Peyer's patch (tissue), 4 donors: ENCODE data around the gene UBR3. TPM values are rescaled to one million over a fixed set of nuclear protein-coding genes. Genes with fewer than 3 reads are reported as not detected.

Source experiments
- DNase-seq, 3 donors: peaks; one replicate each; pipeline ENCODE4 v3.0.0-alpha.2; 2017 to 2019
- H3K27ac ChIP-seq, 4 donors: fragments of 200-600 bp; sonication (generic); one replicate each; pipeline ENCODE4 v1.5.1; 2016 to 2019
- H3K27me3 ChIP-seq, 2 donors: fragments of 200-600 bp; sonication (generic); one replicate each; pipeline ENCODE4 v1.5.1; 2019
- H3K36me3 ChIP-seq, 3 donors: fragments of 200-600 bp; sonication (generic); one replicate each; pipeline ENCODE4 v1.5.1; 2016 to 2019
- H3K4me1 ChIP-seq, 4 donors: fragments of 200-600 bp; sonication (generic); one replicate each; pipeline ENCODE4 v1.5.1; 2016 to 2019
- H3K4me3 ChIP-seq, 4 donors: fragments of 200-600 bp; sonication (generic); 1 replicate in 3 of 4; 2 replicates in 1 of 4; pipeline ENCODE4 v1.5.1; 2016 to 2019; ENCODE audit warnings: mild to moderate bottlenecking in 1 of 4
- H3K9me3 ChIP-seq, 4 donors: fragments of 200-600 bp; sonication (generic); one replicate each; pipeline ENCODE4 v1.5.1; 2016 to 2019; ENCODE audit warnings: mild to moderate bottlenecking in 1 of 4
- POLR2A ChIP-seq, 2 donors: fragments of 450-650 bp; IDR thresholded peaks; one replicate each; pipeline ENCODE4 v1.5.1; 2017; ENCODE audit warnings: antibody characterized with exemption in 2 of 2, mild to moderate bottlenecking in 2 of 2, moderate library complexity in 2 of 2
- total RNA-seq, 4 donors: library from RNA; depleted of rRNA; stranded (reverse); fragments of >200 nt; gene quantifications; one replicate each; pipeline ENCODE4 v1.1.0, GENCODE V29; 2016
- TF ChIP-seq, protein P1 (sequence below), 6 experiments: fragments of 450-650 bp in 4 of 6; fragments of 200-600 bp in 2 of 6; sonication (generic) in 1 of 6; IDR thresholded peaks; one replicate each; pipeline ENCODE4 v1.5.1; 2017 to 2019; ENCODE audit warnings: antibody characterized with exemption in 6 of 6, mild to moderate bottlenecking in 3 of 6, moderate library complexity in 1 of 6

Gene UBR3
- total RNA-seq, 4 donors from 2014 or later, result 45.4 to 90.0 (median 72.4) TPM

DNA sequence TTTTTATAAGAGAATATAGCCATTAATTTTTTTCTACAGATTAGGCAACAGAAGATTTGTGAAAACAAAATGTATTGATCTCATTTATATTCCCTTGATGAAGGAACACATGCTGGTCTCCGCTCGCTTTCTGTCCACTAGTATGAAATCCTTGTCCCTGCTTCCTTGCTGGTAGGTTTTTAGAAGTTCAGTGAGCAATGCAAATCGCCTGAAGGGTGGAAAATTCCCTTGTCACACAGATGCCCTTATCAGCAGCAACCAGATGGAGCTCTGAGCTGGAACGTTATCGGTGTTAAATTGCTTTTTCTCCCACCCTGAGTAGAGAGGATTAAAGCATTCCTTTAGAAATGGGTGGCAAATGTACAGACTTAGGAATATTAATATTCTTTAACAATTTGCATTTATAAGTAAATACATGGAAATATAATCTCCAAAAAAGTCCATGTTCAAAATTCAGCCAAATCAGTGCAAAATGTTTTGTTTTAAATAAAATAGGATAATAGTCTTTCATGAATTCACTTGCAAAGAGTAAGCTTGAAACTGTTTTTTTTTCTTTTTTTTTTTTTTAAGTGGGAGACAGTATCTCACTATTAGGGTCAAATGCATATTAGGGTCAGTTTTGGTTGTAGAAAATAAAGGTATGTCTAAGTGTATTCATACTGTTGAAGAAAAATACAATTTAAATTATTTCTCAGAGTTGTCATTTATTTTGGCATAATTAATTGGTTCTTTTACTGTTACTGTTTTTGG is 186.7 kb downstream of the UBR3 start:
- Histone ChIP-seq H3K4me3 (no peak overlapping the region), H3K4me1 (no peaks in the 10 kb centered on the region), H3K27me3 (no peaks in the 10 kb centered on the region), H3K9me3 (no peaks in the 10 kb centered on the region), H3K27ac (no peak overlapping the region), H3K36me3 (peaks cover 0 to 5% (median 0%) of the 10 kb centered on the region in 3 donors)
- no peak for TF ChIP-seq POLR2A (IDR thresholded peaks at IDR 0.05)
- TF ChIP-seq, protein P1, sequence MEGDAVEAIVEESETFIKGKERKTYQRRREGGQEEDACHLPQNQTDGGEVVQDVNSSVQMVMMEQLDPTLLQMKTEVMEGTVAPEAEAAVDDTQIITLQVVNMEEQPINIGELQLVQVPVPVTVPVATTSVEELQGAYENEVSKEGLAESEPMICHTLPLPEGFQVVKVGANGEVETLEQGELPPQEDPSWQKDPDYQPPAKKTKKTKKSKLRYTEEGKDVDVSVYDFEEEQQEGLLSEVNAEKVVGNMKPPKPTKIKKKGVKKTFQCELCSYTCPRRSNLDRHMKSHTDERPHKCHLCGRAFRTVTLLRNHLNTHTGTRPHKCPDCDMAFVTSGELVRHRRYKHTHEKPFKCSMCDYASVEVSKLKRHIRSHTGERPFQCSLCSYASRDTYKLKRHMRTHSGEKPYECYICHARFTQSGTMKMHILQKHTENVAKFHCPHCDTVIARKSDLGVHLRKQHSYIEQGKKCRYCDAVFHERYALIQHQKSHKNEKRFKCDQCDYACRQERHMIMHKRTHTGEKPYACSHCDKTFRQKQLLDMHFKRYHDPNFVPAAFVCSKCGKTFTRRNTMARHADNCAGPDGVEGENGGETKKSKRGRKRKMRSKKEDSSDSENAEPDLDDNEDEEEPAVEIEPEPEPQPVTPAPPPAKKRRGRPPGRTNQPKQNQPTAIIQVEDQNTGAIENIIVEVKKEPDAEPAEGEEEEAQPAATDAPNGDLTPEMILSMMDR (IDR thresholded peaks at IDR 0.05), result no peak
- DNase-seq, result no peak

- H3K27ac ChIP-seq, result no peak overlapping the region
- no peaks in the 10 kb centered on the region for H3K9me3 ChIP-seq
- H3K36me3 ChIP-seq, result peaks cover 0 to 5% (median 0%) of the 10 kb centered on the region in 3 donors
- no peak for DNase-seq
- no peaks in the 10 kb centered on the region for H3K4me1 ChIP-seq
- no peaks in the 10 kb centered on the region for H3K27me3 ChIP-seq
- TF ChIP-seq, protein P1 (IDR thresholded peaks at IDR 0.05), result no peak
- no peak for TF ChIP-seq POLR2A (IDR thresholded peaks at IDR 0.05)
- no peak overlapping the region for H3K4me3 ChIP-seq
Measured at GRCh38 chr2:170014769-170015168, 187.5 kb downstream of the UBR3 start.

DNA sequence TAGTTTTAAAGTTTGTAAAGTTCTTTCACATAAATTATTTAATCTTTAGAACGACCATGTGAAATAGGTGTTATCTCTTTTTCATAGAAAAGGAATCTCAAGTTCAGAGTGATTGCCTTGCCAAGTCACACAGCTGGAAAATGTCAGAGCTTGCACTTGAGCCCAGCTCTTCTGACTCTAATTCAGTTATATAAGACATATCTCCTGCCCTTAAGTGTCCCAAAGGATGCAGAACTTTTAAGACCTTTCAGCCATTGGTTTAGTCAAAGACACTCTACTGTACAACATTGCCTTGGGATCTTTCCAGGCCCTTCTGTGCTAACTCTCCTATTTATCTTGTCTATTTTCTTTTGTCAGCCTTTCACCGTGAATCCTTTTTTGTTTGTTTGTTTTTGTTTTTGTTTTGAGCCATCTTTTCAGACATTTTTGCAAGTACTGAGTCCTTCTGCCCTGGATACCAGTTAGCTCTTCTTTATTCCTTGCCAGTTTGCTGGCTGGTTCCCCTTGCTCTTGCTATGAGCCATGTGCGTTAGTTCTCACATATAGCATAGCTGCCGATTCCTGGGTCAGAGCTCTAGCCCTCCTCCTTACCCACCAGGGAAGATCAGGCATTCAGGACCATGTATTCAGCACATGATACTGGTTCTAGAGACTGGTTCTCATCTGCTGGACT is 190.7 kb downstream of the UBR3 start:
- Histone ChIP-seq H3K27me3 (no peaks in the 10 kb centered on the region), H3K4me1 (no peaks in the 10 kb centered on the region), H3K36me3 (no peaks in the 10 kb centered on the region), H3K27ac (no peak overlapping the region), H3K4me3 (no peak overlapping the region), H3K9me3 (no peaks in the 10 kb centered on the region)
- no peak for DNase-seq
- TF ChIP-seq POLR2A (IDR thresholded peaks at IDR 0.05), result no peak
- TF ChIP-seq, protein P1 (IDR thresholded peaks at IDR 0.05), result no peak

GRCh38 chr2:170019060-170019805 is 192.0 kb downstream of the UBR3 start:
- TF ChIP-seq POLR2A (IDR thresholded peaks at IDR 0.05), result no peak
- TF ChIP-seq, protein P1 (IDR thresholded peaks at IDR 0.05), result no peak
- H3K27ac ChIP-seq, result no peak overlapping the region
- H3K4me1 ChIP-seq, result no peaks in the 10 kb centered on the region
- H3K36me3 ChIP-seq, result no peaks in the 10 kb centered on the region
- no peak overlapping the region for H3K4me3 ChIP-seq
- H3K27me3 ChIP-seq, result no peaks in the 10 kb centered on the region
- DNase-seq, result no peak
- no peaks in the 10 kb centered on the region for H3K9me3 ChIP-seq

GRCh38 chr2:170020777-170021176 is 193.5 kb downstream of the UBR3 start:
- DNase-seq, result no peak
- TF ChIP-seq POLR2A (IDR thresholded peaks at IDR 0.05), result no peak
- TF ChIP-seq, protein P1 (IDR thresholded peaks at IDR 0.05), result no peak

More at GRCh38 chr2:170020777-170021176, 193.5 kb downstream of the UBR3 start:
- no peaks in the 10 kb centered on the region for H3K27me3 ChIP-seq
- H3K4me3 ChIP-seq, result no peak overlapping the region
- H3K9me3 ChIP-seq, result no peaks in the 10 kb centered on the region
- H3K36me3 ChIP-seq, result no peaks in the 10 kb centered on the region
- H3K27ac ChIP-seq, result no peak overlapping the region
- no peaks in the 10 kb centered on the region for H3K4me1 ChIP-seq
